Measurements from ENCODE around the gene CCND1.

CCND1 gene

GRCh38 chr11:69641681-69642548, 959 bp downstream of the CCND1 start:
- no peak for DNase-seq (ENCODE audit: low read depth in 2 of 2)

- peak in 1 of 2 donors; percentile 35 for DNase-seq (ENCODE audit: low read depth in 2 of 2)
Measured at GRCh38 chr11:69642549-69642912, 1.6 kb downstream of the CCND1 start.

- peak; percentile 67 to 70 for DNase-seq (ENCODE audit: low read depth in 2 of 2)
Measured at GRCh38 chr11:69642913-69643632, 2.1 kb downstream of the CCND1 start.

GRCh38 chr11:69643646-69644045, 2.7 kb downstream of the CCND1 start:
- DNase-seq (ENCODE audit: low read depth in 2 of 2) = no peak

- no peak for DNase-seq (ENCODE audit: low read depth in 2 of 2)
Measured at GRCh38 chr11:69644071-69644961, 3.4 kb downstream of the CCND1 start.

GRCh38 chr11:69644962-69645675, 4.2 kb downstream of the CCND1 start:
- no peak for DNase-seq (ENCODE audit: low read depth in 2 of 2)

GRCh38 chr11:69645801-69646492, 5.0 kb downstream of the CCND1 start:
- DNase-seq (ENCODE audit: low read depth in 2 of 2) = no peak

GRCh38 chr11:69646493-69647389, 5.8 kb downstream of the CCND1 start:
- DNase-seq (ENCODE audit: low read depth in 2 of 2) = no peak

- DNase-seq (ENCODE audit: low read depth in 2 of 2) = no peak
Measured at GRCh38 chr11:69647390-69647748, 6.4 kb downstream of the CCND1 start.

GRCh38 chr11:69647761-69648497, 7.0 kb downstream of the CCND1 start:
- DNase-seq (ENCODE audit: low read depth in 2 of 2) = no peak

GRCh38 chr11:69648679-69649575, 8.0 kb downstream of the CCND1 start:
- DNase-seq (ENCODE audit: low read depth in 2 of 2) = no peak

- no peak for DNase-seq (ENCODE audit: low read depth in 2 of 2)
Measured at GRCh38 chr11:69649576-69649900, 8.6 kb downstream of the CCND1 start.

GRCh38 chr11:69650081-69650831, 9.3 kb downstream of the CCND1 start:
- DNase-seq (ENCODE audit: low read depth in 2 of 2) = no peak

GRCh38 chr11:69650832-69651344, 9.9 kb downstream of the CCND1 start:
- DNase-seq (ENCODE audit: low read depth in 2 of 2) = no peak

- no peak for DNase-seq (ENCODE audit: low read depth in 2 of 2)
Measured at GRCh38 chr11:69651834-69652620, 11.1 kb downstream of the CCND1 start.

GRCh38 chr11:69652999-69653398, 12.0 kb downstream of the CCND1 start:
- DNase-seq (ENCODE audit: low read depth in 2 of 2) = no peak

Data from stimulated activated CD4-positive, alpha-beta T cell treated with anti-CD3 and anti-CD28 coated beads, Interleukin-4, amount 100 ng/mL, for 48 hours (primary cell).